ENCODE measurements around the gene PPDPF.
A peak's percentile ranks its signal among the peaks of the same experiment; 100 is the strongest.

PPDPF gene

DNA sequence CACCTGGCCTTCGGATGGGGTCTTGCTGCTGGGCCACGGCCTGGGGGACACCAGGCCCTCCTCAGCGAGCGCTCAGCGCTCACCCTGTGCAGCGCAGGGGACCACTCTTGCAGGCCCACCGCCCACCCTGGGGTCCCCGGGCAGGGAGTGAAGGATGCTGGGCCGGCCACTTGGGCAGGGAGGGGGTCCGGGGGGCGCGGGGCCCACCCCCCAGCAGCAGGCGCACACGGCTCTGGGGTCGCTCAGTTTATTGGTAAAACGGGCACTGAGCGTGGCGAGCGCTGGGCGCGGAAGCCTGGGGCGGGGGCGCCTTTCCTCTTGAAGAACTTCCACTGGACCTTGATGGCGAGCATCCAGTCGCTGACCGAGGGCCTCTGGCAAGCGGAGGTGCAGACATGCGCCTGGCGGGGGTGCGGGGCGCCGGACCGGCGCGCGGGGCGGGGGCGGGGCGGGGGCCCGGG lies 32.8 kb upstream of the PPDPF start:
- no peak for DNase-seq (ENCODE audit: low read depth, low spot score)

DNA sequence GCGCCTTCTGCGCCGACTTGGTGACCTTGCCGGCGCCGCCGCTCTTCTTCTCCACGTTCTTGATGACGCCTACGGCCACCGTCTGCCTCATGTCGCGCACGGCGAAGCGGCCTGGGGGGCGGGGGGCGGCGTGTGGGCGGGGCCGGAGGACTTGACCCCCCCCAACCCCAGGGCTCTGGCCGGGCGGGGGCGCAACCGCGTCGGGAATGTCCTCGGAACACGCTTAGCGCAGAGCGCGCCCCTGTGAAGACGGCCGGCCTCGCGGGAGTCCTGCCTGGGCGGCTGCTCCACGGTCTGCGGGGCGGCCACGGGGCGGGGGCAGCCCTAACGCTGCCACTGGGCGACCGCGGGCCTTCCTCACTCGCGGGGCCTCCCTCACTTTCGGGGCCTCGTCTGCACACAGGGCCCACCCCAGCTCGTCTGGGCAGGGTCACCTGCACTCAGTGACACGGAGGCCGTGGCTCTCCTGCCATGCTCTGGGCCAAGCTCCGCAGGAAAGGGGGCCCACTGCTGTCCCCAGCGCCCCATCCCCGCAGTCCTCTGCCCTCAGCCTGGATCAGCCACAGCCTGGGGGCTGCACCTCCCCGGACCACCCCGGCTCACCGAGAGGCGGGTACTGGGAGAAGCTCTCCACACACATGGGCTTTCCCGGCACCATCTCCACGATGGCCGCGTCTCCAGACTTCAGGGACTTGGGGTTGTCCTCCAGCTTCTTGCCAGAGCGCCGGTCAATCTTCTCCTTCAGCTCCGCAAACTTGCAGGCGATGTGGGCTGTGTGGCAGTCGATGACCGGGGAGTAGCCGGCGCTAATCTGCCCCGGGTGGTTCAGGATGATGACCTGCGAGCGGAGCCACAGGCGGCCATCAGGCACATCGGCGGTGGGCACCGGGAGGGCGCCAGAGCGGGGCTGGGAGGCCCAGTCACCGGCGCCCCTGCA lies 32.0 kb upstream of the PPDPF start:
- DNase-seq (ENCODE audit: low read depth, low spot score): no peak

DNA sequence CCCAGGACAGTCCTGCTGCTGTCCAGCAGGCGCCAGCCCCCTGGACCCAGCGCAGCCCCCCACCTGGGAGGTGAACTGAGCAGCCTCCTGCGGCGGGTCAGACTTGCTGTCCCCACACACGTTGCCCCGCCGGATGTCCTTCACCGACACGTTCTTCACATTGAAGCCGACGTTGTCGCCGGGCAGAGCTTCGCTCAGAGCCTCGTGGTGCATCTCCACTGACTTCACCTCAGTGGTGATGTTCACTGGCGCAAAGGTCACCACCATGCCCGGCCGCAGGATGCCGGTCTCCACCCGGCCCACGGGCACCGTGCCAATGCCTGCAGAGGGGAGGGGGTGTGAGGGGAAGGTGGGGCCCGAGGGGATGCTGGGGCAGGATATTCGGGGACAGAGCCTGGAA lies 30.1 kb upstream of the PPDPF start:
- DNase-seq (ENCODE audit: low read depth, low spot score): no peak

DNA sequence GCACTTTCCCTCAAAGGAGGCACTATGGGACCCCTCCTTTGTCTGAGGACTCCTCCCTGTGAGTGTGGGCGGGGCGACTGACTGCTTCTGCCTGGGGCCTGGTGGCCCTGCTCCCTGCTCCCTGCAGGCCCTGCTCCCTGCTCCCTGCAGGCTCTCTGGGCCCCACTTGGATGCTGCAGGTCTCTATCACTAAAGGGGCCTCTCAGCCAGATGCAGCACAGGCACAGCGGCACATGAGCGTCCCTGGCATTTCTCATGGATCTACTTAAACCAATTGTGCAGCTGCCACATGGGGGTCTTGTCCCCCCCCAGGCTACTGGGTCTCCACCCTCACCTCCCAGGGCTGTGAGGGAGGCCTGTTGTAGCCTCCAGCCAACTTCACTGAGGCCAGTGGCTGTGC lies 29.5 kb upstream of the PPDPF start:
- DNase-seq (ENCODE audit: low read depth, low spot score): no peak

DNA sequence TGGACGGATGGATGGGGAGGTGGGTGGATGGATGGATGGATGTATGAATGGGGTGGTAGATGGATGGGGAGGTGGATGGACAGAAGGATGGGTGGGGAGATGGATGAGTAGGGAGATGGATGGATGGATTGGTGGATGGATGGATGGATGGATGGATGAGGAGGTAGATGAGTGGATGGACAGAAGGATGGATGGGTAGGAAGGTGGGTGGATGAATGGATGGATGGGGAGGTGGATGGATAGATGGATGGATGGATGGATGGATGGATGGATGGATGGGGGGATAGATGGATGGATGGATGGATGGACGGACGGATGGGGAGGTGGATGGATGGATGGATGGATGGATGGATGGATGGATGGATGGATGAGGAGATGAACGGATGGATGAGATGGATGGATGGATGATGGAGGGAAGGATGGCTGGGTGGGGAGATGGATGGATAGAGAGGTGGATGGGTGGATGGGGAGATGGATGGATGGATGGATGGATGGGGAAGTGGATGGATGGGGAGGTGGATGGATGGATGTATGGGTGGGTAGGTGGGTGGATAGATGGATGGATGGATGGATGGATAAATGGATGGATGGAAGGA lies 28.8 kb upstream of the PPDPF start:
- no peak for DNase-seq (ENCODE audit: low read depth, low spot score)

DNA sequence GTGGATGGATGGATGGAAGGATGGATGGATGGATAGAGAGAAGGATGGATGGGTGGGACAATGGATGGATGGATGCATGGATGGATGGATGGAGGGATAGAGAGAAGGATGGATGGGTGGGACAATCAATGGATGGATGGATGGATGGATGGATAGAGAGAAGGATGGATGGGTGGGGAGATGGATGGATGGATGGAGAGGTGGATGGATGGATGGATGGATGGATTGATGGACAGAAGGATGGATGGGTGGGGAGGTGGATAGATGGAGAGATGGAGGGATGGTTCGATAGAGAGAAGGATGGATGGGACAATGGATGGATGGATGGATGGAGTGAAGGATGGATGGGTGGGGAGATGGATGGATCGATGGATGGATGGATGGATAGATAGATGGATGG lies 28.0 kb upstream of the PPDPF start:
- no peak for DNase-seq (ENCODE audit: low read depth, low spot score)

DNA sequence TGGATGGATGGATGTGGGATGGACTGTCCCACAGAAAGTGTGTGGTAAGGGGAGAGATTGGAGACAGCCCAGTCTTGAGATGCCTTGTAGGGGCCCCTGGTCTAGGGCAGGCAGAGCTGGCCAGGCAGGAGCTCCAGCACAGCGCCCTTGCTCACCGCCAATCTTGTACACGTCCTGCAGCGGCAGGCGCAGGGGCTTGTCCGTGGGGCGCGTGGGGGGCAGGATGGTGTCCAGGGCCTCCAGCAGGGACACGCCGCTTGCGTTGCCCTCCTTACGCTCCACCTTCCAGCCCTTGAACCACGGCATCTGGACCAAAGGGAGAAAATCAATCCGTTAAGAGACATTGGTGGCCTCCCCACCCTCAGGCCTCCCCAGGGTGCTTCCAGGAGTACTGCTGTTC lies 27.6 kb upstream of the PPDPF start:
- no peak for DNase-seq (ENCODE audit: low read depth, low spot score)

DNA sequence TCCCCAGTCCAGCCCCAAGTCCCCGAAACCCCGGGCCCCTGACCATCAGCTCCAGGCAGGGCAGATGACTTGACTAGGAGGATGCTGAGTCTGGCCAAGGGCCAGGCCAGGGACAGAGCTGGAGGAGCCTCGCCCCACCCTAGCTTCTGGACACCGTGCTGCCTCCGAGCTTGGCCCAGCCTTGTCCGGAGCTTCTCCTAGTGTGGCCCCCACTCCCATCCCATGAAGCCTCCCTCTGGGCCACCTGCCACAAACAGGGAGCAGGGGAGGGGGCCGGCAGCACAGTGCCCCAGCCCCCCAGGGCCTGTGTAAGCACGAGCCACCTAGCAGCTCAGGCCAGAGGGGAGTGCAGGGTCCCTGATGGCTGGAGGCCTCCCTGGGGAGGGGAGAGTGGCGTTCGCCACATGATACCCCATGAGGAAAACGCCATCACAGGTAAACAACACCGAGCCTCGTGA lies 27.0 kb upstream of the PPDPF start:
- DNase-seq (ENCODE audit: low read depth, low spot score): no peak

DNA sequence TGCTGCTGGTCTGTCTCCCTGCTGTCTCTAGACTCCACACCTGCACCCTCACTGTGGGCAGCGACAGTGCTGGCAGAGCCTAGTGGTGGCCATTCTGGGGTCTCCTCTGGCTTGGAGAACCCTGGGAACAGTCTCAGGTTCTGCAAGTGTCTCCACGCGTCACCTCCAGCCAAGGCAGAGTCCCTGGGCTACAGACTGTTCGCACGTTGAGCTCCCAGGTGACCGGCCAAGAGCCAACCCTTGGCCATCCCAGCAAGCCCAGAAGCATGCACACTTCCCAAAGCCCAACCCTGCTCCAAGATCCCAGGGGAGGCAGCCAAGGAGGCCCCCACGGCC lies 26.5 kb upstream of the PPDPF start:
- DNase-seq (ENCODE audit: low read depth, low spot score): no peak

DNA sequence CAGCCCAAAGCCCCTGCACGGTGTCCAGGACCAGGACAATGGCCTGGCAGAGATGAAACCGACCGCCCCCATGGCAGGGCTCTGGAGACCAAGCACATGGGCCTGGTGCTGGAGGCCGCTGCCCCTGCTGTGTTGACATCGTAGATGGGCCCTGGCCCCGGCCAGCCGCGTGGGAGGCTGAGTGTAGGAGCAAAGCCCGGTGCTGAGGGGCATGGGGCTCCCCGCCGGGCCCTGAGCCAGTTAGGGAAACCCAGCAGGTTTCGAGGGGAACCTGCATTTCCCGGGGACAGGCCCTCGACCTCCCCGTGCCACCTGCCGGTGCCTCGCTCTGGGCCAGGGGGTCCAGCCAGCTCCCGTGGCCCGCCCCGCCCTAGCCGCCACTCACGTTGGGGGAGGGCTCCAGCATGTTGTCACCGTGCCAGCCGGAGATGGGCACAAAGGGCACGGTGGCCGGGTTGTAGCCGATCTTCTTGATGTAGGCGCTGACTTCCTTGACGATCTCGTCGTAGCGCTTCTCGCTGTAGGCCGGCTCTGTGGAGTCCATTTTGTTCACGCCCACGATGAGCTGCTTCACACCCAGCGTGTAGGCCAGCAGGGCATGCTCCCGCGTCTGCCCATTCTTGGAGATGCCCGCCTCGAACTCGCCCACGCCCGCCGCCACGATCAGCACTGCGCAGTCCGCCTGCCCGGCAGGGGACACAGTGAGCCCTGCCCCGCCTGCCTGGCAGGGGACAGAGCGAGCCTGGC lies 26.0 kb upstream of the PPDPF start:
- DNase-seq (ENCODE audit: low read depth, low spot score): no peak

DNA sequence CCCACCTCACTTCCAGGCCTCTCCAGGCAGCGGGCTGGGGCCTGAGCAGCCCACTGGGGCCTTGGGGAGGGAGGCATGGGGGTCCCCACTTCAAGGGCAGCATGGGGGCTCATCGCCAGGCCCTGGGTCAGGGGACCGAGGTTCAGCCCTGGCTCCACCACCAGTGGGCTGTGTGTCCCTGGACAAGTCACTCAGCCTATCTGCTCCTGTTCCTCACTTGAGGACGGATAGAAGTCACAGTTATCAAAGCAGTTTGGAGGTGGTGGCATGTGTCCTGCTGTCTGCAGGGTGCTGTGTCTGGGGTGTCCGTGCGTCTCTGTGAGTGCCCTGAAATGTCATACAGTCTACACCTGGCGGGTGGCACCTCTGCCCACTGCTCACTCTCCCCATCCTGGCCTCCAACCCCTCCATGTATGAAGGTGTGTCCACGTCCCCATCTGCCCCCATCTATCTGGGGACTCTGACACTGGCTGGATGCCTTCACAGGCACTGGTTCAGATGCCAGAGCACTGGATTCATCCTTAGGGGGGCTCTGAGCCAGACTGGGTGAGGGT lies 25.3 kb upstream of the PPDPF start:
- no peak for DNase-seq (ENCODE audit: low read depth, low spot score)

DNA sequence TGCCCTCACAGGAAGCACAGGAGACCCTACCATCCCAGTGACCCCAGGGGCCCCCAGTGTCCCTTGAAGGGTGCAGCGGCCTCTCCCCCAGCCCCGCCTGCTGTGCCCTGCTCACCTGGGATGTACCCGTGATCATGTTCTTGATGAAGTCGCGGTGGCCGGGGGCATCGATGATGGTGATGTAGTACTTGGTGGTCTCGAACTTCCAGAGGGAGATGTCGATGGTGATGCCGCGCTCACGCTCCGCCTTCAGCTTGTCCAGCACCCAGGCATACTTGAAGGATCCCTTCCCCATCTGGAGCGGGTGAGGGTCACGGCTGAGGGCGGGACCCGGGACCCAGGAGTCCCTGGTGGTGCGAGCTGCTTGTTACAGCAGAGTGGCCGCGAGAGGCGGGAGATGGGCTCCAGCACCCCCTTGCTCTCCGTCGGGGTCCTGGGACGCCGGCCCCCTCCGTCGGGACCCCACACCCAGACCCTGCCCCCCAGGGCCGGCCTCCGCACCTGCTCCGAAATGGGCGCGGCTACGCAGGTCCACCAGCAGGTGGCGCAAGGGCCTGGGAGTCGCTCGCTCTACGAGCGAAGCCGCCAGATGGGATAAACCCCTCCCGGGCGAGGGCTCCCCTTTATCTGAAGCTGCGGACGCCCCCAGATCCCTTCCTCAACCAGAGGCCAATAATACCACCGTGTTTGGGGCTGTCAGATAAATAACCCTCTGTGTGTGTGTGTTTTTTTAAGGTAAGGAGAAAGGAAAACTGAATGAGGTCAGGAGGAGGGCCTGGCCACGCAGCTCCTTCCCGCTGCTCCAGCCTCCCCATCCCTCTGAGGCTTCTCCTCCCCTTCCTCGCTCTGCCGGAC lies 24.6 kb upstream of the PPDPF start:
- DNase-seq (ENCODE audit: low read depth, low spot score): peak; percentile 71

DNA sequence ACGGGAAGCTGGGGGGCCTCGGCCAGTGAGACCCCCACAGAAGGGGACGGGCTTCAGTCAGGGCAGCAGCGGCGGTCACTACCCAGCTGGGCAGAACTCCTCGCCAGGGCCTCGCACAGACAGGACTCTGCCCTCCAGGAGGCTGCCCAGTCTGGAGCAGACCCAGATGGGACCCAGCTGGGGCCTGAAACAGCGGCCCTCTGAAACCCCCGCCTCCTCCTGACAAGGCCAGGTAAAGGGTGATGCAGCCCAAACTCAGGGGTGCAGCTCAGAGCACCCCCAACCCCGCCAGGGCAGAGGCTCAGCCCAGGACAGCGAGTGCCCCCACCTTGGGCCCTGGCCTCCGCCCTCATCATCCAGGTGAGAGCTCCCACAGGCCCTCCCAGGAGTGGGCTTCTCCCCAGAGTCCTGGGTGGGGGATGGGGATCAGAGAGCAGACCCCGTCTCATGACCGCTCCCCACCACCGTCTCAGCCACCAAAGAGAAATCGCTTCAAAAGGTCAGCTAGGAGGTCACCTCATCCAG lies 23.9 kb upstream of the PPDPF start:
- no peak for DNase-seq (ENCODE audit: low read depth, low spot score)

DNA sequence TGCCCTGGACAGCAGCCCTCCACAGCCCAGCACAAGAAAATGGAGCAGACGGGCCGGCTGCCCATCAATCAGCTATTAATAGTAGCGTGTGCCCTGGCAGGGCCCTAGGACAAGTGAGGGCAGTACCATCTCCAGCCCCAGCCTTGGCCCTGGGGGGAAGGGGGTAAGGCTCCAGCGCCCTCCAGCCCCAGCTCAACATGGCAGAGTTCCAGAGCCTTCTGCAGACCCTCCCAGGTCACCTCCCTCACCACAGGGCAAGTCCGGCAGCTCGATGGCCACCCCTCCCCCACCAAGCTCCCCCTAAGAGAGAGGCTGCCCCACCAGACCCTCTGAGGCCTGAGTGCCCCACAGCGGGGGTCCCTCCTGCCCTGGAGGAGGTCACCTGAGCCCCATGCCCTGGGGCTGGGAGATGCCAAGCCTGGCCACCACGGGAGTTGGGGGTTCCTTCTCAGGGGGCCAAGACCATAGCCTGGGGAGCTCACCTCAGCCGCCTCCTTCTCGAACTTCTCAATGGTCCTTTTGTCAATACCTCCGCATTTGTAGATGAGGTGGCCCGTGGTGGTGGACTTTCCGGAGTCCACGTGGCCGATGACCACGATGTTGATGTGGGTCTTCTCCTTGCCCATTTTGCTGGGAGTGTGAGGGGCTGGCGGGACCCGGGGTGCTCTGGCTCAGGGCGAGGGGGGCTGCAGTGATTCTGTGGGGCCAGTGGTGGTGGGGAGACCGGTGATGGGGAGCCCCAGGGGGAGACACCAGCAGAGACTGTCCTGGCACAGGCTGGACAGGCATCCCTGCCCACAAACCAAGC lies 23.2 kb upstream of the PPDPF start:
- no peak for DNase-seq (ENCODE audit: low read depth, low spot score)

DNA sequence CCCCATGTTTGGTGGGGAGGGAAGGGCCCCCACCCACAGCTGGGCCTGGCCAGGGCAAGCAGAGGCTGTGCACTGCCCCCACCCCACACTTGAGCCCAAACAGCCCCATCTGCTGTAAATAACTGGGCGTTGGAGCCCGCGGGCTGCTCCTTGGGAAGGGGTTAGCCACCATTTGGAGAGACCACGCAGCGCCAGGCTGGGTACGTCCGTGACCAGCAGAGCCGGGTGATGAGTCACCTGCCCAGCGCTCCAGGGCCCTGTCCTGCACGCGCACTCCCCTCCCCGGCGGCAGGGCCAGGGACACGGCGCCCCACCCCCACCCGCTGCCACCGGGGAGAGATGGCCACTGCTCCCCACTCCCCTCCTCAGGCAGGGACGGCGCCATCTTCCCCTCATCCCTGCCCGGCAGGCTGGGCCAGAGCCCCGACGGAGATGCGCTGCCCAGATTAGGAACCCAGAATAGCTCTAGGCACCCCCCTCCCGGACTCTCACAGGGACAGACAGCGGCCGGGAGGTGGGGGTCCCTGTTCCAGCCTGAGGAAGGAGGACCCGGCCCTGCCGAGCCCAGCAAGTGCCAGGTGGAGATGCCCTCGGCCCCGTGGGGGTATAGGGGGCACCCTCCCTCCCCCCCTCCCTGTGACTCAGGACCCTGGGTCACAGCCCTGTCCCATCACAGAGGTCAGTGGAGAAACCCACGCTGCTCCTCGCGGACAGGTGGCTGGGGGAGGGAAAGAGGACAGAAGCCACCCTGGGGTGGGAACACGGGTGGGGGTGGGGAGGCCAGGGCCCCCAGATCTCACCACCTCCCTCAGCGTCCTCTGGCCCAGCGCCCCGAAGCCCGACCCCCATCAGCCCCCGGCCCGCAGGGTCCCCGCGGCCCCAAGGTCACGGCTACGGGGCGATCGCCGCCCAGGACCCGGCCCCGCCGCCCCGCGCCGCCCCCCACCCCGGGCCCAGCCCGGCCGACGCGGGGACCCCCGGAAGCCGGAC lies 22.3 kb upstream of the PPDPF start:
- DNase-seq (ENCODE audit: low read depth, low spot score): peak; percentile 67

DNA sequence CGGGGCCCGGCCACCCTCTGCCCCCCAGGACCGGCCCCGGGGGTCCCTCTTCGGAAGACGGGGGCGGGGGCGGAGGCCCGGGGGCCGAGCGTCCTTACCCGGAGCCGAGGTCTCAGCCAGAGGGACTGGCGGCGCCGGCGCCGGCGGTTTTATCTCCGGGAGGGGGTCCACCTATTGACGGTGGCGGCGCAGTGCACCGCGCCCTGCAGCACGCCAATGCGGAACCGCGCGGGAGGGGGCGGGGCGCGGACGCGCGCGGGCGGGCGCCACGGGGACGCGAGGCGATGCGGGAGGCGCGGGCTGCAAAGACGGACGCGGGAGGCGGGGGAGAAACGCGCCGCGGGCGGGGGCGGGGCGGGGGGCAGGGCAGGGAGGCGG lies 21.6 kb upstream of the PPDPF start, which contains the start of gene EEF1A2:
TSS of gene EEF1A2 (minus strand) at position 124 of the 378 bp plus-strand sequence. CDS start 1,320 bp downstream, outside the sequence.
- peak; percentile 41 for DNase-seq (ENCODE audit: low read depth, low spot score)

DNA sequence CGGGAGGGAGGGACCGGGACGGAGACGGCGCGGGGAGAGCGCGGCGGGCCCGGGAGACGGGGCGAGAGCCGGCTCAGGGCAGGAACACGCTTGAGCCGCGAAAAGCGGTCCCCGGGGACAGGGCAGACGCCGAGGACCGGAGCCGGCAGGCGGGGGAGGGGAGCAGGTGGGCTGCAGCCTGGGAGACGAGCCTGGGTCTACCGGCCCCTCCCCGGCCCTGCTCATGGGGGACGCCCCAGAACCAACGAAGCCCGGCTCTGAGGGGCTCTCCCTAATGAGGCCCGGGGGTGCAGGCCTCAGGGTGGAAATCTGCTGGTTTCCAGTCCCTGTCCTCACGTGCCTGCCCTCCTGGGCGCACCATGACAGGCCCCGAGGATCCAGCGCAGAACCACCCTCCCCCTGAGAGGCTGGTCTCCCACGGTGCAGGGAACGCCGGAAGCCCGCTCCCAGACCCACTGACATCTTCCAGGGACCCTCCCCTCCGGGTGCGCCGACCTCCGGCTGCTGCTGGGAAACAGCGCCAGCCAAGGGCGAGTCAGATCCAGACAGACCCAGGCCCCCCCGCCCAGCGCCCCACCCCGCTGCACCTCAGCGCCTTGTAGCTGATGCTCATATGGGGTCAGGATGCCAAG lies 21.1 kb upstream of the PPDPF start:
- no peak for DNase-seq (ENCODE audit: low read depth, low spot score)

DNA sequence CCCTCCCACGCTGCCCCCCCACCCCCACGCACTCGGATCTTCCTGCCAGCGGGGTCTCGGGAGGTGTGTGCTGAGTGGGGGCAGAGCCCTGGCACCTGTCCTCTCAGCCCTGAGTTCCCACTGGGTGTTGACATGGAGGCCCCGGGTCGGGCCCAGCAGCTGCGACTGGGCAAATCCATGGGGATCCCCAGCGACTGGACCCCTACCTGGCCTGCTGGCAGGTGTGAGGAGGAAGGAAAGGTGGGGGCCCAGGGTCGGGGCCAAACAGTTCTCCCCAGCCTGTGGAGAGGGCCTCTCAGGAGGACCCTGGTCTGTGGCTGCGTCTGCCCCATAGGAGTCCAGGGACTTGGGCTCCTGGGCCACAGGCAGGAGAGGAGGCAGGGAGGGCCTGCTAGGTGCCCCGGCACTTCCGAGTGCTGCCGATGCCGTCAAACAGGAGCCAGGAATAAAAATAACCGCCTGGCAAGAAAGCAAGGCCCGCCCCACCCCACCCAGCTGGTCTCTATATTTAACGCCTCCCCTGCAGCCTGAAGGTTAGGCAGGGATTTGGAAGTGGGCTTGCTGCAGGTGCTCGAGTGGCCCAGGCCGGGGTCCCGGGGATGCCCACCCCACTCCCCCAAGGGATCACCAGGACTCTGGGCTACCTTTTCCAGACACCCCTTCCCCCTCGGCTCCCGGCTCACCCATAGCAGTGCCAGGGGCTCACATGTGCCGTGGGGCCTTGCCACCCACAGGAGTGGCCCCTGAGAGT lies 20.2 kb upstream of the PPDPF start:
- no peak for DNase-seq (ENCODE audit: low read depth, low spot score)
